Caco-2 (cell line): Measurements from ENCODE around the gene LY6G6F. TPM values are rescaled to one million over a fixed set of nuclear protein-coding genes. Genes with fewer than 3 reads are reported as not detected.
A peak's percentile ranks its signal among the peaks of the same experiment; 100 is the strongest.

ENCODE experiments used
- BruUV-seq: library from RNA; stranded (reverse); fragments of 400-500 nt; replicated peaks from 2 replicates; lab custom pipeline; 2021; lab: Mats Ljungman, UMichigan
- CTCF ChIA-PET: fragments of 300-600 bp; sonication (Branson Sonifier 250); formaldehyde crosslinking; loops from one replicate; lab custom pipeline; 2022; ENCODE audit warnings: antibody characterized with exemption; lab: Charles Lee
- POLR2A ChIA-PET: fragments of 300-600 bp; sonication (Branson Sonifier 250); formaldehyde crosslinking; loops from one replicate; lab custom pipeline; 2022; ENCODE audit warnings: antibody characterized with exemption; lab: Charles Lee
- DNase-seq, 2 experiments: peaks; one replicate each; pipeline versions ENCODE4 v3.0.0 to v3.0.0-alpha.2; 2020 to 2022
- H3K27me3 ChIP-seq: replicated peaks from 2 replicates; pipeline ENCODE4 v1.6.0; 2011; ENCODE audit warnings: low read length; ENCODE audit not compliant: control insufficient read depth, insufficient read depth
- H3K36me3 ChIP-seq: 2 replicates; pipeline ENCODE4 v1.5.1; 2011; ENCODE audit warnings: low read length; ENCODE audit not compliant: control insufficient read depth, insufficient read depth
- H3K4me1 ChIP-seq: fragments of 250-450 bp; sonication (Bioruptor Pico); 2 replicates; pipeline ENCODE4 v1.5.1; 2020; ENCODE audit warnings: mild to moderate bottlenecking
- H3K4me3 ChIP-seq: 2 replicates; pipeline ENCODE4 v1.5.1; 2011; ENCODE audit warnings: low read depth, mild to moderate bottlenecking, control low read depth, low read length
- H3K9me3 ChIP-seq: fragments of 250-450 bp; sonication (Bioruptor Pico); 2 replicates; pipeline ENCODE4 v1.5.1; 2020; ENCODE audit warnings: mild to moderate bottlenecking, moderate library complexity
- H3K27ac Mint-ChIP-seq: one replicate; pipeline ENCODE4 v1.8.0; 2022; ENCODE audit warnings: mixed read lengths; ENCODE audit not compliant: unreplicated experiment
- H3K27me3 Mint-ChIP-seq: one replicate; pipeline ENCODE4 v1.8.0; 2022; ENCODE audit warnings: mixed read lengths; ENCODE audit not compliant: insufficient read depth, unreplicated experiment
- H3K36me3 Mint-ChIP-seq: one replicate; pipeline ENCODE4 v1.8.0; 2022; ENCODE audit warnings: mild to moderate bottlenecking, mixed read lengths; ENCODE audit not compliant: insufficient read depth, unreplicated experiment
- H3K4me1 Mint-ChIP-seq: one replicate; pipeline ENCODE4 v1.8.0; 2022; ENCODE audit warnings: low read depth, mixed read lengths; ENCODE audit not compliant: unreplicated experiment
- H3K4me3 Mint-ChIP-seq: one replicate; pipeline ENCODE4 v1.8.0; 2022; ENCODE audit warnings: mild to moderate bottlenecking, moderate library complexity, mixed read lengths; ENCODE audit not compliant: unreplicated experiment
- H3K9me3 Mint-ChIP-seq: one replicate; pipeline ENCODE4 v1.8.0; 2022; ENCODE audit warnings: mixed read lengths; ENCODE audit not compliant: unreplicated experiment
- intact Hi-C: fragments of 100-400 bp; cut with micrococcal nuclease; formaldehyde crosslinking; loops from one replicate; pipeline ENCODE4 v1.10.0; 2022; ENCODE audit not compliant: unreplicated experiment
- total RNA-seq: library from RNA; stranded (reverse); gene quantifications from 2 replicates; pipeline ENCODE4 v1.2.3, GENCODE V29; 2022
- TF ChIP-seq, protein P1 (sequence below), 2 experiments: fragments of 200-600 bp in 1 of 2; IDR thresholded peaks; 1 replicate in 1 of 2; 2 replicates in 1 of 2; pipeline versions ENCODE4 v1.5.1 to v1.8.0; 2011 to 2022; ENCODE audit warnings: antibody characterized with exemption in 1 of 2, control low read depth in 1 of 2, inconsistent platforms in 1 of 2, low read depth in 1 of 2, low read length in 1 of 2, mild to moderate bottlenecking in 1 of 2, moderate library complexity in 1 of 2; ENCODE audit not compliant: insufficient read depth in 1 of 2, severe bottlenecking in 1 of 2, unreplicated experiment in 1 of 2

LY6G6F gene
- total RNA-seq, 1 experiment from 2014 or later: not detected

- Histone ChIP-seq H3K9me3 (no peaks in the 10 kb centered on the region), H3K4me3 (peak overlapping the region; percentile 71), H3K36me3 (peaks cover 4% of the 10 kb centered on the region; the same call in 1 of the 2 replicates), H3K27me3 (no peaks in the 10 kb centered on the region), H3K4me1 (peaks cover 34% of the 10 kb centered on the region)
- Mint-ChIP-seq H3K27me3 (no peaks in the 10 kb centered on the region), H3K36me3 (peaks cover 92% of the 10 kb centered on the region), H3K9me3 (no peaks in the 10 kb centered on the region), H3K4me1 (peaks cover 42% of the 10 kb centered on the region), H3K27ac (peak overlapping the region; percentile 98), H3K4me3 (peak overlapping the region; percentile 95)
- BruUV-seq: no TSS peak
- intact Hi-C loops: loop anchor here (5.0 kb wide), 3 partner anchors 33 to 188 kb away; partner anchors contain the start of genes ABHD16A, ATP6V1G2, CSNK2B and LY6G5B
- POLR2A ChIA-PET: interaction anchor here (0.6 to 0.7 kb wide), 3 partner anchors 11 to 32 kb away, joined by 3 to 6 read pairs (median 4); partner anchors contain the start of gene ABHD16A
- CTCF ChIA-PET: interaction anchor here (0.9 kb wide), 1 partner anchor 35 kb away, joined by 5 read pairs; no protein-coding TSS in a partner anchor
- DNase-seq: peak; percentile 51 to 53
- TF ChIP-seq, protein P1, sequence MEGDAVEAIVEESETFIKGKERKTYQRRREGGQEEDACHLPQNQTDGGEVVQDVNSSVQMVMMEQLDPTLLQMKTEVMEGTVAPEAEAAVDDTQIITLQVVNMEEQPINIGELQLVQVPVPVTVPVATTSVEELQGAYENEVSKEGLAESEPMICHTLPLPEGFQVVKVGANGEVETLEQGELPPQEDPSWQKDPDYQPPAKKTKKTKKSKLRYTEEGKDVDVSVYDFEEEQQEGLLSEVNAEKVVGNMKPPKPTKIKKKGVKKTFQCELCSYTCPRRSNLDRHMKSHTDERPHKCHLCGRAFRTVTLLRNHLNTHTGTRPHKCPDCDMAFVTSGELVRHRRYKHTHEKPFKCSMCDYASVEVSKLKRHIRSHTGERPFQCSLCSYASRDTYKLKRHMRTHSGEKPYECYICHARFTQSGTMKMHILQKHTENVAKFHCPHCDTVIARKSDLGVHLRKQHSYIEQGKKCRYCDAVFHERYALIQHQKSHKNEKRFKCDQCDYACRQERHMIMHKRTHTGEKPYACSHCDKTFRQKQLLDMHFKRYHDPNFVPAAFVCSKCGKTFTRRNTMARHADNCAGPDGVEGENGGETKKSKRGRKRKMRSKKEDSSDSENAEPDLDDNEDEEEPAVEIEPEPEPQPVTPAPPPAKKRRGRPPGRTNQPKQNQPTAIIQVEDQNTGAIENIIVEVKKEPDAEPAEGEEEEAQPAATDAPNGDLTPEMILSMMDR (IDR thresholded peaks at IDR 0.05; ENCODE audit: insufficient read depth in 1 of 2, low read depth in 1 of 2, low read length in 1 of 2, severe bottlenecking in 1 of 2, unreplicated experiment in 1 of 2): no peak
These were observed 28.2 kb downstream of the LY6G6F start for GRCh38 chr6:31734821-31735406.

DNA sequence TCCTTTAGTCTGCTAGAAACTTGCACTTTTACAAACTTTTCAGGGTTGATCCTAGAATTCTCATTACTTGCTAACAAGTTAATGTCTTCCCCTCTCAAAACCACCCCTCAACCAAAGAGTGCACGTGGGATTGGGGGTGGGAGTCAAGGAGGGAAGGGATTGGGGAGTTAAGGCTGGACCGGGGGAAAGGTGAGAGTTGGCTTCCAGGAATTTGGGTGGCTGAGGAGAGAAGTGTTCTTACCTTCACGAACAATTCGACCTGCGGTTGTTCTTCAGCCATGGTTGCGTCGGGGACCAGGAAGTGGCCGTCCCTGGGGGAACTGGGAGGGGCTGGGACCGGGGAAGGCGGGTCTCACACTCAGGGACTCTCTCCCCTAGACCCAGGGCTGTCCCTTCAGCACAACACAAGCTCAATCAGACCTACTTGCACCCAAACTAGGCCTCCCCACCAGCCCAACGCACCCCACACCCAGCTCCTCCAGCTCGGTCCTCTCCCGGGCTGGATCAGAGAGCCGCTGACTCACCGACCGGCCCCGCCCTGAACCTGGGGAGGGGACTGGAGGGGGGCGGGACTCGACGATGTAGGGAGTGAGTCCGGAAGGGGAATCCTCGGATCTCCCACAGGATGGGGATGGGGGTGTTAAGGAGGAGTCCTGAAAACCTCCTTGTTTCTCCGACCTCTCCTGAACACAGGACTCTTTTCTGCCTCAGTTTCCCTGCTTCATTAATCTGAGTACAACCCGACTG lies 29.5 kb downstream of the LY6G6F start, which contains the start of gene CLIC1:
Gene CLIC1, minus strand, starts transcription at position 510 of the 747 bp plus-strand sequence. Its CDS starts 230 bp downstream, at position 280.
- Mint-ChIP-seq H3K9me3 (no peaks in the 10 kb centered on the region), H3K36me3 (peaks cover 84% of the 10 kb centered on the region), H3K27ac (peak within 1 kb of the TSS; percentile 98), H3K4me3 (peak within 1 kb of the TSS; percentile 95), H3K4me1 (peaks cover 31% of the 10 kb centered on the region), H3K27me3 (no peaks in the 10 kb centered on the region)
- intact Hi-C loops: loop anchor here (2.0 to 5.0 kb wide), 4 partner anchors 34 to 189 kb away; partner anchors contain the start of genes ABHD16A, ATP6V1G2, CSNK2B and HSPA1B
- Histone ChIP-seq H3K4me3 (peak within 1 kb of the TSS; percentile 71), H3K4me1 (peaks cover 31% of the 10 kb centered on the region), H3K27me3 (no peaks in the 10 kb centered on the region), H3K9me3 (no peaks in the 10 kb centered on the region), H3K36me3 (0 out of 2 replicates have a peak, but pooled peaks cover 4% of the 10 kb centered on the region)
- TF ChIP-seq, protein P1 (IDR thresholded peaks at IDR 0.05; ENCODE audit: insufficient read depth in 1 of 2, low read depth in 1 of 2, low read length in 1 of 2, severe bottlenecking in 1 of 2, unreplicated experiment in 1 of 2): no peak
- BruUV-seq: TSS peak; percentile 29
- ChIA-PET POLR2A (interaction anchor here (0.6 to 2.2 kb wide), 7 partner anchors 22 to 194 kb away, joined by 3 to 19 read pairs (median 3); partner anchors contain the start of genes ABHD16A, DDX39B, HSPA1A and HSPA1B), CTCF (interaction anchor here (0.6 to 3.8 kb wide), 6 partner anchors 33 to 1528 kb away, joined by 3 to 32 read pairs (median 4); partner anchors contain the start of genes LY6G5C and NEU1)
- DNase-seq: peak; percentile 90 to 91
